Measurements from ENCODE around the gene NMU. TPM values are rescaled to one million over a fixed set of nuclear protein-coding genes. Genes with fewer than 3 reads are reported as not detected.
"Not testable (repeated sequence)": the region's sequence is repeated elsewhere in the genome, so short reads cannot be mapped to it uniquely, and the experiment has no call there.

NMU gene
- total RNA-seq, 1 donor from 2014 or later, result not detected

DNA sequence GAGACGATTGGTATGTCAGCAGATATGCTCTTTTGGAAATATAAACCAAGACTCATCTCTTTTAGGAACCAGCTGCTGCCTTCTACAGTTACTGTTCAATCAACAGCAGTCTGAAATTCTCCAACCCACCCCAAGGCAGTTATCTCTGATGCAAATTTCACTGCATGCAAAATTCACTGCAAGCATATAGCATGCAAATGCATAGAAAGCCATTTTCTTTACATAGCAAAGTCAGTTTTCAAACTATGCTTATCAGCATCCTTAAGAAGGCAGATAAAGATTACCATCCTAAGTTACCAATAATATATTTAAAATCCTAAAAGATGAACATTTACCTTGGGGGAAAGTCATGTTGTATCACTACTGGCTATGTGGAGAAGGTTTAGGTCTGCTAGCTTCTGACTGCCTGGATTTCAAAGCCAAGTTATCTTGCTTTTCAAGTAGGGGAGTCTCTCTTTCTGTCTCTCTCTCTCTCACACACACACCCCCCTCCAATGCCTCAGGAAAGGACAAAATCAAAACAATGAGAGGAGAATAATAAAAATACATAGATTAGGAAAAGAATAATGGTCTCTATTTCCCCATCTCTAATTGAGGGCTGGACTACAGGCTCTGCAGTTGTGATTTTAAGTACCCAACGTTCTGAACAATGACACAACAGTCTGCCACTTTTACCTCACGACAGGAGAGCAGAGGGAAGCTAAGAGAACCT lies 1.5 kb downstream of the NMU start:
- DNase-seq (no peak), ATAC-seq (ENCODE audit: poor library complexity) (no peak)
- intact Hi-C loops (cut with DNase I), result no loop called here

DNA sequence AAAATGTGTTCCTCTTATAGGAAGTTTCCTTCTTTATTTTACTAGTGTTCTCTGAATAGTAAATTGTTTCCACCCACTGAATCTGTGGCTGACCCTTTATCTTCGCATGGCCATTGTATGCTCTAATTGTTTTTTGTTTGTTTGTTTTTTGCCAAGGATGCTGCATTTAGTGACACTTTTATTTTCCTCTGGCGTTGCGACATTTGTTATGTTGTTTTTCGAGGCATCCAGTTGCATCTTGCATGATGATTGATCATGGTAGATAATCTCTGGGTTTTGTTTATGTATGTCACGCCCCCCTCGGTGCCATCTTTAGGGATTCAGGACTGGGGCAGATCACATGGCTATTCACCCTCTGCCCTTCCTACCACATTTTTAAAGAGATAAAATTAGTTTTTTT lies 2.2 kb downstream of the NMU start:
- intact Hi-C loops (cut with DNase I), result no loop called here
- ATAC-seq (ENCODE audit: poor library complexity) (no peak), DNase-seq (no peak)

DNA sequence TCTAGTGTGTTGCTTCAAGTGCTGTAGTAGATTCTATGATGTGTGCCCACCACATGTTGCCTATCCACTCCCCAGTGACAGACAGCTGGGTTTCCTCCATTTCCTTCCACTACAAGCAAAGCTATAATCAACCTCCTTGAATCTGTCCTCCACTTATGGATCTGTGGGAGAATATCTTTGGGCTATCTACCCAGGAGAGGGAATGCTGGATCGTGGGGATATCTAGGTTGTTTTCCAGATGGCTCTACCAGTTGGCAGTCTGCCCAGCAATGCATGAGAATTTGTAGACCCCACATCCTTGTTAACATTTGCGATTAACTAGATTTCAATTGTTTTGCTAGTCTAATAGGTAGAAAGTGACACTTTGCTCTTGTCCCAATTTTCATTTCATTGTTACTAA lies 10.3 kb downstream of the NMU start:
- DNase-seq (no peak), ATAC-seq (ENCODE audit: poor library complexity) (no peak)
- intact Hi-C loops (cut with DNase I), result no loop called here

DNA sequence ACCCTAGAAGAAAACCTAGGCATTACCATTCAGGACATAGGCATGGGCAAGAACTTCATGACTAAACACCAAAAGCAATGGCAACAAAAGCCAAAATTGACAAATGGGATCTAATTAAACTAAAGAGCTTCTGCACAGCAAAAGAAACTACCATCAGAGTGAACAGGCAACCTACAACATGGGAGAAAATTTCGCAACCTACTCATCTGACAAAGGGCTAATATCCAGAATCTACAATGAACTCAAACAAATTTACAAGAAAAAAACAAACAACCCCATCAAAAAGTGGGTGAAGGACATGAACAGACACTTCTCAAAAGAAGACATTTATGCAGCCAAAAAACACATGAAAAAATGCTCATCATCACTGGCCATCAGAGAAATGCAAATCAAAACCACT lies 12.0 kb downstream of the NMU start:
- ATAC-seq (ENCODE audit: poor library complexity); intact Hi-C loops (cut with DNase I); DNase-seq: not testable (repeated sequence)

DNA sequence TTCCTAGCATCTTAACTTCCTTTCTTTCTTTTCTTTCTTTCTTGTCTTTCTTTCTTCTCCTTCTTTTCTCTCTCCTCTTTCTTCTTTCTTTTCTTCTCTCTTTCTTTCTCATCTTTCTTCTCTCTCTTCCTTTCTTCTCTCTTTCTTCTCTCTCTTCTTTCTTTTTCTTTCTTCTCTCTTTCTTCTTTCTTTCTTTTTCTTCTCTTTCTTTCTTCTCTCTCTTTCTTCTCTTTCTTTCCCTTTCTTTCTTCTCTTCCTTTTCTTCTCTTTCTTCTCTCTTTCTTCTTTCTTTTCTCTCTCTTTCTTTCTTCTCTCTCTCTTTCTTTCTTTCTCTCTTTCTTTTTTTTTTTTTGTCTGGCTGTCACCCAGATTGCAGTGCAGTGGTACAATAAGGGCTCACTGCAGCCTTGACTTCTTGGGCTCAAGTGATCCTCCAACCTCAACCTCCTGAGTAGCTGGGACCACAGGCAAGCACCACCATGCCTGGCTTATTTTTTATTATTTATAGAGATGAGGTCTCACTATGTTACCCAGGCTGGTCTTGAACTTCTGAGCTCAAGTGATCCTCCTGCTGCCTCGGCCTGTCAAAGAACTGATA lies 17.5 kb downstream of the NMU start:
- intact Hi-C loops (cut with DNase I), result no loop called here
- ATAC-seq (ENCODE audit: poor library complexity) (no peak), DNase-seq (no peak)

DNA sequence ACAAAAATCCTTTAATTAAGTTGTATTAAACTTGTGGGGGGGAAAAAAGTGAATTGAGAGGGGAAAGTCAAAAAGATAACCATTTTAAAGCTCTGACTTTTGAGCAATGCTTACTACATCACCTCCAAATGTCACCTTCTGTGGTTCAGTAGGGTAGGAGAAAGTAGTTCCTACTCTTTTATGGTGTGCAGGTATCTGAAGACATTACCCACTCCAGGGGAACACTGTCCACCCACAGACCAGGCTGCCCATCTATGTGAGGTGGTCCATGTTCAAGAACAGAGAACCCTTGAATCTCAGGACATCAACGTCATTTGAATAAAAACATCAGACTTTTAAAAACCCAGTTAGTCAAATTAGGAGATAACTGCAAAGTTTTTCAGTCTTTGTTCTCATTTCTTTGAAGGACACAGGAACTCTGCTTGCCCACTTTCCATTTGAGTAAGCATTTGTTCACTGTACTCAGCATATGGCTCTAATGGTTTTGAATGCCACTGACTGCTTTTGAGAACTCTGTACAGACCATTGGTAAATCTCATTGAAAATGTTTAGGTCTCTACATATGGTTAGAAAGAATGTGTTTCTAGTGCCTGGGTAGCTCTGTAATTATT lies 18.4 kb downstream of the NMU start:
- intact Hi-C loops (cut with DNase I), result no loop called here
- DNase-seq (no peak), ATAC-seq (ENCODE audit: poor library complexity) (no peak)

DNA sequence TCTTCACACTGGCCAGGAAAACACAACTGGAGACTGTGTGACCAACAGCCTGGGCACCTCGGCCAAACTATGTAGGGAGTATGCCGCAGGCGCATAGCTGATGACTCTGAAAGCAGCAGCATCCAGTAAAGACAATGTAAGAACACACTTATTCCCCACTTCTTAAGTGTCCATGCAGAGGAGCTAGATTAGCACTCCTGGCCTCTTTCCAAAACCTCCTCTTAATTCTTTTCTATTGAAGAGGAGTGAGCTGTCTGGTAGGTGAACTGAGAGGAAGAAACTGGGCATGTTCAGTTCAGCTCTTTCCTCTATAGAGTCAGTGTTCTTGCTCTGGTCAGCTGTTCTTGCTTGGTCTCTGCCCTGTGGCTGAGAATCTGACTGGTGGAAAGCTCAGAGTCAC lies 21.1 kb downstream of the NMU start:
- intact Hi-C loops (cut with DNase I), result no loop called here

DNA sequence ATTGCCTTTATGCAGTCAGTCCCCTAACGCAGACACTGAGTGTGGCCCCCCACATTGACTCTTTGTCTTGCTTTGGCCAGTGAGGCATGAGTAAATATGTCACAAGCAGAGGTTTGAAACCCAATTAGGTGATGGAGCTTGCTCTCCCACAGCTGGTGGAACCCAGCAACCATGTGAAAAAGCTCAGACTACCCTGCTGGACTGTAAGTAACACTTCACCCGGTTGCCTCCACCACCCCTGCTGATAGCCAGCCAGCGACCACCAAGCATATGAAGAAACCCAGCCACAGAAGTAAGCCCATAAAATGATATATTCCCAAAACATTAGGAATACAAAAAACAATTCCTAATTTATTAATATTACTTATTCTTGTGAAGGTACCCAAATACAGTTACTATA lies 22.5 kb downstream of the NMU start:
- intact Hi-C loops (cut with DNase I), result no loop called here
- ATAC-seq (ENCODE audit: poor library complexity), result no peak
- DNase-seq, result no peak

More for the DNA sequence above, 21.1 kb downstream of the NMU start:
- no peak for ATAC-seq (ENCODE audit: poor library complexity)
- no peak for DNase-seq

DNA sequence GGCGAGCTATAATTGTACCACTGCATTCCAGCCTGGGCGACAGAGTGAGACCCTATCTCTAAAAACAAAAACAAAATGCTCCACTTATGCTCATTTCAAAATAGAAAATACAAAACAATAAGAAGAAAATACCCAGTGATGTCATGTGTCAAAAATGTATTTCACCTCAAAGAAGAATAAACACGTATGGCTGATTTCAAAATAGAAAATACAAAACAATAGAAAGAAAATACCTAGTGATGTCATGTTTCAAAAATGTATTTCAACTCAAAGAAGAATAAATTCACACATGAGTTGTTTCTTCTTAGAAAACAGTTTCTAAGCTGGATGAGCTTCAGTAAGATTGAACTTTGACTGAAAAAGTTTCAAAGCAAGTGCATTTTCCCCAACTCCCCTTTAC lies 23.8 kb downstream of the NMU start:
- ATAC-seq (ENCODE audit: poor library complexity) (no peak), DNase-seq (no peak)
- intact Hi-C loops (cut with DNase I), result no loop called here

DNA sequence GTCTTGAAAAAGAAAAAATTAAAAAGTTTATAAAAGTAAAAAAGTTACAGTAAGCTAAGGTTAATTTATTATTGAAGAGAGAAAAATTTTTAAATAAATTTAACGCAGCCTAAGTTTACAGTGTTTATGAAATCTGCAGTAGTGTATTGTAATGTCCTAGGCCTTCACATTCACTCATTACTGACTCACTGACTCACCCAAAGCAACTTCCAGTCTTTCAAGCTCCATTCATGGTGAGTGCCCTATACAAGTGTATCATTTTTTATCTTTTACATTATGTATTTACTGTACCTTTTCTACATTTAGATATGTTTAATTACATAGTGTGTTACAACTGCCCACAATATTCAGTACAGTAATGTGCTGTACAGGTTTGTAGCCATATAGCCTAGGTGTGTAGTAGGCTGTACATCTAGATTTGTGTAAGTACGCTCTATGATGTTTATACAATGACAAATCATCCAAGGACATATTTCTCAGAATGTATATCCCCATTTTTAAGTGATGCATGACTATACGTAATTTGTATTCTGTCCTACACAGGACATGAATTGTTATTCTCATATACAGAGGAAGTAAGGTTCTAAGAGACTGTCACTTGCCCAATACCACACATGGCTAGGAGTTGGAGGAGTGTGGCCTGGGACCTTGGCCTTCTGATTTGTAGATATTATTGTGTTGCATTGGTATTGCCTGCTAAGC lies 24.6 kb downstream of the NMU start:
- DNase-seq (no peak), ATAC-seq (ENCODE audit: poor library complexity) (no peak)
- intact Hi-C loops (cut with DNase I), result no loop called here

DNA sequence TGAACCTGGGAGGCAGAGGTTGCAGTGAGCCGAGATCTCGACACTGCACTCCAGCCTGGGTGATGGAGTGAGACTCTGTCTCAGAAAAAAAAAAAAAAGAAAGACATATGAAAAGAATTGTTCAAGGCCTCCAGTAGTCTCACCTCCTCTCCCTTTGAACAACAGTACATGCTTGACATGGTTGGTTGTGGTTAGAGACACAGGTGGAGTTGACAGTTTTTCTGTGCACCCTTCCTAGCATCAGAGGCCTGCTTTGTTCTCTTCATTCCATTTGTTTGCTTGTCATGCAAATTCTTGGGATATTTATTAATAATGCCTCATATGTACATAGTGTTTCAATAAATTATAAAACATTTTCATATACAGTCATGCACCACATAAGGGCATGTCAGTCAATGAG lies 25.7 kb downstream of the NMU start:
- intact Hi-C loops (cut with DNase I), result no loop called here
- ATAC-seq (ENCODE audit: poor library complexity), result no peak
- no peak for DNase-seq

DNA sequence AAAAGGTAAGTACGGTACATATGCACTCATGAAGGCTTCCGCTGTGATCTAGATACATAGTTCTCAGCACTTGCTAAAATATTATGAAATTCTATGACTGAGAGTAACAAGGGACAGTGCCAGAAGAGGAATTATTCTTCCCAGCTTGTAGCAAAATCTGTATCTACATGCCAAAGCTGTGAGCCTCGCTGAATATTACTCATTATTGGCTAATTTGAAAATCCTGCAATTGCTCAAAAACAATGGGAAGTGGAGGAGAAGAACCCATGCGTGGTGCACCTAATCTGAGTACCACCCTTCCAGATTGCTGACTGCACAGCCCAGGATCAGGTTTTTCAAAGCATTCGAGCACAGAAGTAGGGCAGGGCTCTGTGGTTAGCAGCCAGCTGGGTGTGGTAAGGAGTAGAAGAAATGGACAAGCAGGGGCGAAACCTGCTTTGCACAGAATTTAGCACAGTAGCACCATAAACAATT lies 26.7 kb downstream of the NMU start:
- intact Hi-C loops (cut with DNase I), result no loop called here
- no peak for ATAC-seq (ENCODE audit: poor library complexity)
- DNase-seq, result no peak

DNA sequence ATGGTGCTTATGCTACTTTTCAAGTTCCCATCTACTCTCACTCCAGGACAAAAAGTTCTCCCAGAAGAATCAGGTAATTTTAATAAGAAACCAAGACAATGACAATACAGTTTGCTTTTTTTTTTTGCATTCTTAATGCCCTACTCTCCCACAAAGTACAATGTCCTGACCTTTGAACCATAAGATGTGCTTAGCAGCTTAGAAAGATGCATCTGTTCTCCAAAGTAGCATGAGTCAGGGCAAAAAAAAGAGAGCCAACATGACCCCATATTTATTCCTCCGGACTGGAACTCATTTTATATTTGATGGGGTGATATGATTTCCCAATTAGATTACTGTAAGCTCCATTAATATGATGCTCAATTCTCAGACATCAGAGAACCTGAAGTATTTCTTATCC lies 27.5 kb downstream of the NMU start:
- intact Hi-C loops (cut with DNase I), result no loop called here
- no peak for ATAC-seq (ENCODE audit: poor library complexity)
- DNase-seq, result no peak

DNA sequence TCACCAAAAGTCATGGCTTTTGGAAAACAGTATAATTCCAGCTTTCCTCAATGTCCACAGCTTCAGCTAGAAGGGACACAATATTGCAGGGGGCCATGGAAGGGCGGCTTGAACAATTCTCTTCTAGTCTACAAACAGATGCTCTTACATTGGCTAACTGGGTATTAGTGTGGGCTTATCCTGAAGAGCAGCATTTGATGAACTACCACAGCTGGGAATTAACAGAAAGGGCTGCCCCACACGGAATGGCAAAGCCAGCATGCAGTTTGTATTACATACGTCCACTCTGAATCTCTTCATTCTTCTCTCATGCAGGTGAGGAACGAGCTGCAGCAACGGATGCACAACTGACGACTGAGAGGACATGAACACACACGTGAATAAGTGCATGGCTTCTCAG lies 31.1 kb downstream of the NMU start:
- ATAC-seq (ENCODE audit: poor library complexity), result no peak
- no peak for DNase-seq
- intact Hi-C loops (cut with DNase I), result no loop called here

DNA sequence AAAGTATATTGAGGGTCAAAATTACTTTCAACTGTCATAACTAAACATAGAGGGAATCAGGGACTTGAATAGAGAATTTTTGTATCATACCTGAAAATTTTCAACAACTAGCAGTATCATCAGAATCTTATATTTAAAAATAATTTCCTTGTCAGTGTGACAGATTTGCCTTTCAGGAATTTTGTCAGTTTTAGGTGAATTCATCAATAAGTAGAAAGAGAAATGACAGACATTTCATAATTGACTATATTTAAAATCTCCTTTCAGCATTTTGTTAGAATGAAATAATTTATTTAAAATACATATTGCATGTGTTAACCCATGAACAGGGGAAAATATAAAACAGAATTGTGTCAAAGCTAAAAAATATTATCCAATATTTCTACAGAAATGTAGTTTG lies 35.5 kb downstream of the NMU start:
- no peak for DNase-seq
- intact Hi-C loops (cut with DNase I), result no loop called here
- no peak for ATAC-seq (ENCODE audit: poor library complexity)

DNA sequence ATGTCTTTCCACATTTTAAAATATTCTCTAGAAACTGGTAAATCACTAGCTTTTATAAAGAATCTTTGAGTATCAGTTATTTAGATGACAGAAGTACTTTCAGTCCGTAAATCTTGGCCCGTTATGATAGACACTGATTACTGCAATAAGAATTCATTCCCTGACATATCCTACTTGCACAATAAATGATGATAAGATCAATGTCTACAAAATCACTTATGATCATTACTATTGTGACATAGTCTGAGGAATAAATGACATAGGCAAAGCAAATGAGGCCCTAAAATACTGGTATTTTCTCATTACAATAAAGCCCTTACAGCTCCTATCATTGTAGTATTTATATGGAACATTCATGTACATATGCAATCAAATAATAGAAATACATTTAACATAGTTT lies 37.5 kb downstream of the NMU start:
- no peak for DNase-seq
- no peak for ATAC-seq (ENCODE audit: poor library complexity)
- intact Hi-C loops (cut with DNase I), result no loop called here

DNA sequence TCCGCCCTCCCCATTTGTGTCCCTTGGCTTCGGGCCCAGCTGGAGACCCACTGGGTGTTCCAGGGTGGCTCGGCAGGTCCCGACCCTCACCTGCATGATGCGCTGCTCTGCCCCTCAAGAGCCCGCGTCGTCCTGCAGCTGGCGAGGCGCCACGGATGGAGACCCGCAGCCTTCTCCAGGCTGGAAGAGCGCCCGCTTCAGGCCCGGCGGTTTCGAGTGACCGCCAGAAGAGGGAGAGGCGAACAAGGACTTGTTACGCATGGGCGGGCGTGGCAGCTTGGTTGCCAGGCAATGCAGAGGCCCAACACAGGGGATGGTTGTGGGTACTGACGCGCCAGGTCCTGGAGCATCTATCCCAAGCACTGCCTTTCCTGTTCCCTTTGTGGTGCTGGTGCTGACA lies 44.1 kb downstream of the NMU start, which contains the start of gene PDCL2:
Gene PDCL2 (minus strand): TSS at position 232 of the 400 bp plus-strand sequence. CDS start 136 bp downstream, at position 96.
- intact Hi-C loops (cut with DNase I), result no loop called here
- ATAC-seq (ENCODE audit: poor library complexity) (no peak), DNase-seq (no peak)

DNA sequence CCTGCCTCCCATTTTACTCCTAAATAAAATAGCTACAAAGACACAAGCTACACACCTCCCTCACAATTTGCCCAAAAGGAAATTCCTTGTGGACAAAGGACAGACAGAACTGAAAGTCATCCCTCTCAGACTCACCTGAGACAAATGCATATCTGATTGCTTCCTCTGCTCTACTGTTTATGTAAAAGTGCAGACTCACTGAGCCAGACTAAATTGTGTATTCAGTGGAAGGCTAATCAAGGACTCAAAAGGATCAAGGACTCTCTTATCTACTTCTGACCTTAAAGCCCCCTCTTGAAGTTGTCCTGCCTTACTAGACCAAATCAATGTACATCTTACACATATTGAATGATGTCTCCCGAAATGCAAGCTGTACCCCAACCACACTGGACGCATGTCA lies 47.9 kb downstream of the NMU start:
- intact Hi-C loops (cut with DNase I), result no loop called here
- ATAC-seq (ENCODE audit: poor library complexity) (no peak), DNase-seq (no peak)

DNA sequence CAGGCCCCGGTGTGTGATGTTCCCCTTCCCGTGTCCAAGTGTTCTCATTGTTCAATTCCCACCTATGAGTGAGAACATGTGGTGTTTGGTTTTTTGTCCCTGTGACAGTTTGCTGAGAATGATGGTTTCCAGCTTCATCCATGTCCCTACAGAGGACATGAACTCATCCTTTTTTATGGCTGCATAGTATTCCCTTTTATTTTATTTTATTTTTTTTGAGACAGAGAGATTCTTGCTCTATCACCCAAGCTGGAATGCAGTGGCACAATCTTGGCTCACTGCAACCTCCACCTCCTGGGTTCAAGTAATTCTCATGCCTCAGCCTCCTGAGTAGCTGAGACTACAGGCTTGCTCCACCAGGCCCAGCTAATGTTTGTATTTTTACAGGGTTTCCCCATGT lies 53.3 kb downstream of the NMU start:
- intact Hi-C loops (cut with DNase I); ATAC-seq (ENCODE audit: poor library complexity); DNase-seq: not testable (repeated sequence)
